Stimulated activated CD8-positive, alpha-beta memory T cell treated with anti-CD3 and anti-CD28 coated beads, Interleukin-4, amount 100 ng/mL, for 24 hours (primary cell): Measurements from ENCODE around the gene PHOSPHO2.

Source experiments
- DNase-seq: peaks from one replicate; pipeline ENCODE4 v3.0.0-alpha.2; 2020; ENCODE audit warnings: low read depth

Gene PHOSPHO2

DNA sequence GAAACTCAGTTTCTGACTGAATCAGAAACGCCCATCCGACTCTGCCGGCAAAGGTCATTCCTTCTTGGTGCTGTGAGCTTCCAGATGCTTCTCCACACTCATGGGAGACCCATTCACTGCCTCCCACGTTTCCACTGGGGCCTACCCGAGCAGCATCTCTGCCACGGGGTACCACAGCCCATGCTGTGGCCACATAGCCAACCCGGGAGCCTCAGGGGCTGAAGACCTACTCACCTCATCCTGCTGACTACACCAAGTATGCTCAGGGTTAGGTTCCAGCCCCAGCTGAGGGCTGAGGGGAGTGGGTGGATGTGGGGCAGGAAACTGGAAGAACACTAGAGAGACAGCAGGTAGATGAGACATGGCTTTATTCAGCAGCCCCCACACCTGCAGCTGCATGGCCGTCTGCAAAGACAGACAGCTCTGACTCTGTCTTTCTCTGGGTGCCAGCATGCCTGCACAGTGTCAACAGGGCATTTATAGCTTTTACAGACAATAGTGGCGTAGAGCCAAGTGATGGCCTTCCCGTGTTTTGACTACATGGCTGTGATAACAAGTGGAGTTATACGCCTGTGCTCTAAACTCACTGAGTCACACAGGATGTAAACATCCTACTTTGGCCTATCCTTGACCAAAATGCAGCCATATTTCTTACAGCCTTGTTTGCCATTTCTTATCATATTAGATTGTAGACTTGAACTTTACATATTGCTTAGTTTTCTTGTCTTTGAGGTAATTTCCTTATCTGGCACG is 22.8 kb downstream of the PHOSPHO2 start:
- DNase-seq, result no peak

DNA sequence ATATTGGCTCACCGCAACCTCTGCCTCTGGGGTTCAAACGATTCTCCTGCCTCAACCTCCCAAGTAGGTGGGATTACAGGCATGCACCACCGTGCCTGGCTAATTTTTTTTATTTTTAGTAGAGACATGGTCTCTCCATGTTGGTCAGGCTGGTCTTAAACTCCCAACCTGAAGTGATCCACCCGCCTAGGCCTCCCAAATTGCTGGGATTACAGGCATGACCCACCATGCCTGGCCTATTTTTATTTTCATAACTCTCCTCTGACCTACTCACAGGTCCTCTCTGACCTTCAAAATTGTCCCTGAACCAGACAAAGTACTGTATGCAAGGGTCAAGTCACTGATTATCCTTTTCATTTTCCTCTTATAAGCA is 23.4 kb downstream of the PHOSPHO2 start:
- no peak for DNase-seq

DNA sequence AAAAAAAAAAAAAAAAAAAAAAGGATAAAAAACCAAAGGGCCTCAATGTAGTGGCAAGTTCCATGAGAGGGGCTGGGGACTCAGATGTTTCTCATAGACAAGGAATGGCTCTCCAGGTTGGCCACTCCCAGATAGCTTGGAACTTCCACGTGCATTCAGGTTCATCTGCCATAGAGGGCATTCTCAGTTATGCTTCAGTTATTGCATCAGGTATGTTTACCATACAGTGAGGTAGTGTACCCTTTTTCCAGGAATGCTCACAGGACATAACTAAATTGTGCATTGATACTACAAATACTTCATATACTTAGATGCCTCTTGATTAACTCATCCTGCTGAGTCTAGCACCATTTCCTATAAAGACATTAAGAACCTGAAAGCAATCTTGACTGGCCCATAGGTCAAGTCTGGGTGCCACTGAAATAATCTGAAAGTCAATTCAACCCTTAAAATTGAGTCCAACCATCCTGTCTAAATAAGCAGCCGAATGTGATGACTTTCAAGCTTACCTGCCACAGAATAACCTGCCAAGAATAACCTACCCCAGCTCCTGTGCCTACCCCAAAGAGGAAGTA is 24.7 kb downstream of the PHOSPHO2 start:
- no peak for DNase-seq

DNA sequence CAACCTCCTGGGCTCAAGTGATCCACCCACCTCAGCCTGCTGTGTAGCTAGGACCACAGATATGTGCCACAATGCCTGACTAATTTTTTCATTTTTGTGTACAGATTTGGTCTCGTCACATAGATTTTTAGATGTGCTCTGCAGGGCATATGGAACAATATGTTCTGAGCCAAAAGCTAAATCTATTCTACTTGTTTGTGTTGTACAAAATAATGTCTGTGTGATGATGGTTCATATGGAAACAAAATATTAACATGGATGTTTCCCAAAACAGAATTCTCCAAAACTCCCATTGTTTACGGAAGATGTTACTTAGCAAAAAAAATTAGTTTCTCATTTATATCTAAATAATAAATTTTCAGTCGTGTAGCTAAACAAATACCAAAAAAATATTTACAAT is 26.7 kb downstream of the PHOSPHO2 start:
- DNase-seq, result no peak

DNA sequence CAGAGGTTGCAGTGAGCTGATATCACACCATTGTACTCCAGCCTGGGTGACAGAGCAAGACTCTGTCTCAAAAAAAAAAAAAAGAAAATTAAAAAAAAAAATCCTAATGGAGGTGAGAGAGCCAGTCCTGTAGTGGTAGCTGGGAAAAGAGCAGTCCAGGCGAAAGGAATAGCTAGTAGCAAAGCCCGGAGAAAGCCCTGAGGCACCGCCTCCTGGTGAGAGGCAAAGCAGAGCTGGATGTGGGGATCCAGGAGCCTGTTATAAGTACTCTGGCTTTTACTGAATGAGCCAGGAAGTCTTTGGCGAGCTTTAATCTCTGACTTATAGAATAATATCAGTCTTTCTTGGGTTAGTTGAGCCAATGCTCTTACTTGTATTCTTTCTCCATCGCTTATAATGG is 32.8 kb downstream of the PHOSPHO2 start:
- DNase-seq, result no peak

DNA sequence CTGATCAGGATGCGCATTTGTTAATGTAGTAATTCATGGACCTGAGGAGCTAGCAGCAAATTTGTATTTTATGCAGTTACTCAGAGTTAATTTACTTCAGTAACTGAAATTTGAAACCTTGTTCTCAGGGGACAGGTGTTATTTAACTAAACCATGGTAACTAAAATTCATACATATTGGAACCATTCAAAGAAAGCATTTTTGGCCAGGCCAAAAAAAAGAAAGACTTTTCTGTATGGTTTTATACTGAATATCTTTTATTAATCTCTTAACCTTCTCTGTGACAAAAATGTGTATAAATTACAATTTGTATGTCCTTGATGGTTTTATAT is 35.0 kb downstream of the PHOSPHO2 start:
- DNase-seq, result no peak

DNA sequence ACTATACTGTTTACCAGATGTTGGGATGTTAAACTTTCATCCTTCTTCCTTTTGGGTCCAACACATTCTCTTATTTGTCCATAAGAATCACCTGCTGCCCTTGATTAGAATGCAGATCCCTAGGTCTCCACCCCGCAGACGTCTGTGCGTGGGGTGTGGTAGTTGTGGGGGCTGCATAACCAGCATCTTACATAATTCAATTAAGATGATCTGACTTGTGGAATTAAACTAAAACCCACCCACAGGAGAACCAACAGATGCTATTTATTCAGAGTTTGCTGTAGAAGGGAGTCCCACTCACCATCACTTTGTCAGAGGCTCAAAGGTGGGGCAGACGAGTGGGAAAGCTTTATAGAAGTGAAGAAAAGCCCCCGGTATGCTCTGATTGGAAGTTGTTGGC is 37.8 kb downstream of the PHOSPHO2 start:
- no peak for DNase-seq

DNA sequence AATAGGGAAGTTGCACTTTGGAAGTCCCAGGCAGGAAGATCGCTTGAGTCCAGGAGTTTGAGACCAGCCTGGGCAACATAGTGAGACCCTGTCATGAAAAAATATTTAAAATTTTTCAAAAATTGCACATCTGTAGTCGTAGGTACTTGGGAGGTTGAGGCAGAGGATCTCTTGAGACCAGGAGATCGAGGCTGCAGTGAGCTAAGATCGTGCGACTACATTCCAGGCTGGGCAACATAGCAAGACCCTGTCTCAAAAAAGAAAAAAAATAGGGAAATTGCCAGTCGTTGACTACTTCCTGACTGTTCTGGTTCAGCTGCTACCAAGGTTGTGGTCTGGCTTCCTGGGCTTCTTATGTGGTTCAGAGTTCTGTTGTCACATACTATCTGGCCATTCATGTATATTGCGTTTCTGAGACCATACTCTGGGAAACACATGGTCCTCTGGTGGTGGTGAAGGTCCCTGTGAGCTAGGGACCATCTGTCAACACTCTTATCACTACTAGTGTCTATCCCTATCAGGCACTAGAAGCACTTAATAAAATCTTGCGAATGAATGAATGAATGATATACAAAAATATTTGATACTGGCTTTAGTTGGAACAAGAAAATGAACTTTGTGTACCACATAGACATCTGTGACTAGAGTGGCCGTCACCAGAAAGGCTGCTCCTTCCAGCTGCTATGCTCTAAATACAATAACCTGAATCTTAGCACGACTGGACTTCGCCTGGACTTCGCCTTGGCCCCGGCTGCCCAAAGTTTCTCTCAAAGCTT is 38.5 kb downstream of the PHOSPHO2 start:
- no peak for DNase-seq

DNA sequence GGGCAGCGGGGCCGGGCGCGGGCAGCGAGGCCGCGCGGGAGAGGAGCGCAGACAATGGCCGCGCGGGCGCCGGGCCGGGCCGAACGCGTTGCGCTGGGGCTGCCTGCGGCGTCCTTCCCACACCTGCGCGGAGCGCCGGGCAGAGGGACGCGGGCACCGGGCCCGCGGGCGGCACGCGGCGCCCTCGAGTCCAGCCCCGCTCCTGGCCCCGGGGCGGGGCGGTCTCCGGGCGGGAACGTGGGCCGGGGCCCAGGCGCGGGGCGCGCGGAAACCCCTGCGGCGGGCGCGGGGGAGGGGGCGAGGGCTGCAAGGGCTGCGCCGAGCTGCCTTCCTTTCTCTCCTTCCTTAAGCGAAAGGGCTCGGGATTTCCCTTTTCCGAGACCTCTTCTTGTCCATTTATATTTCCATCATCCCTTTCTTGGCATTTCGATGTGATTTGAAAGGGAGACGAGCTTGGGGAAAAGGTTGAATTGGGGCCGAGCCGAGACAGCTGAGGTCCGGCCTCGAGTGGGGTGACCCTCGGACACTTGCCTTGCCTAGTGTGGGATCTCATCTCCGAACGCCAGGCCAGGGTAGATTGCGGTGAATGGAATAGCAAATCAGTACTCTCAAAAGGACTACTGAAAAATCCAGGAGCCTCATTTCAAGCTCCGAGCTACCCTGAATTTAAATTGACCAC is 40.0 kb downstream of the PHOSPHO2 start:
- DNase-seq, result no peak

DNA sequence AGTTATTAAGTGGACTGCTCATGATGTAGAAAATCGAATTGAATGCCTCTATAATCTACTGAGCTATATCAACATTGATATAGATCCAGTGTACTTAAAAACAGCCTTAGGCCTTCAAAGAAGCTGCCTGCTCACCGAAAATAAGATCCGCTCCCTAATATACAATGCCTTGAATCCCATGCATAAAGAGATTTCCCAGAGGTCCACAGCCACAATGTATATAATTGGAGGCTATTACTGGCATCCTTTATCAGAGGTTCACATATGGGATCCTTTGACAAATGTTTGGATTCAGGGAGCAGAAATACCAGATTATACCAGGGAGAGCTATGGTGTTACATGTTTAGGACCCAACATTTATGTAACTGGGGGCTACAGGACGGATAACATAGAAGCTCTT is 41.4 kb downstream of the PHOSPHO2 start:
- DNase-seq, result no peak

DNA sequence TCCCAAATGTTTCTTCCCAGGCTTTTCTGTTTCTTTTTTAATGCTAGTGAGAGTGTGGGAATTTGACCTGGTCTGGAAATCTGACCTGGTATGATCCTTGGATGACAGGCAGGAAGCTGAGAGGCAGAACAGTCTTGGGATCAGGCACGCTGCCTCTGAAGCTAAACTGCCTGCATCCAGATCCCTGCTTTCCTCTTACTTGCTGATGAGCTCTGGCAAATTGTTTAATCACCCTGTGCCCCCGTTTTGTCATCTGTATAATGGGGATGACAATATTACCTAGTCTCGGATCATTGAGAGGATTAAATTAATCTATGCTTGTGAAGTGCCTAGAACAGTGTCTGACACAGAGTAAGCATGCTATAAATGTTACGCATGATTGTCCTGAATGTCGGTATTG is 42.6 kb downstream of the PHOSPHO2 start:
- DNase-seq, result no peak

DNA sequence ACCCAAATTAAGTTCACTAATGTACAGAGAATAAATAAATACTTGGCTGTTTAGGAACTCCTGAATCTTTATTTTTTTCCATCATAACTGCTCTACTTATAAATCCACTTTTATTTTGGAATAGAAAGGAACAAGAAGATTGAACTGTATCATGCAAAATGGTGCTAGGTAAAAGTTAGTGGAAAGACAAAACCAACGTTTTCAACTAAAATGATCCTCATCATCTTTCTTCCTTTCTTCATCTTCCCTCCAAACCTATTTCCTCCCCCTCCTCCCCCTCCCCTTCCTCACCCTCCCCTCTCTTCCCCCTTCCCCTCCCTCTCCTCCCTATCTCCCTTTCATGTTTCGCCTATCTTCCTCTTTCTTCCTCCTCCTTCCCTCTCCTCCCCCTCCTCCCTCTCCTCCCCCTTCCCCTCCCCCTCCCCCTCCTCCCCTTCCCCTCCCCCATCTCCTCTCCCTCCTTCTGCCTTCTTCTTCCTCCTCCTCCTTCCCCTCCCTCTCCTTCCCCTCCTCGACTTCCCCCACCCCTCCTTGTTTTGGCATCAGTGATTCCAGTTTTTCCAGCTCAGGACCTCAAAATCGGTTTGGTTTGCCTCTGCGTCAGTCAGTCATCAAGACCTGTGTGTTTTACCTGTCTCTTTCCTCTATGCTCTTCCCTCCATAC is 44.4 kb downstream of the PHOSPHO2 start:
- no peak for DNase-seq

DNA sequence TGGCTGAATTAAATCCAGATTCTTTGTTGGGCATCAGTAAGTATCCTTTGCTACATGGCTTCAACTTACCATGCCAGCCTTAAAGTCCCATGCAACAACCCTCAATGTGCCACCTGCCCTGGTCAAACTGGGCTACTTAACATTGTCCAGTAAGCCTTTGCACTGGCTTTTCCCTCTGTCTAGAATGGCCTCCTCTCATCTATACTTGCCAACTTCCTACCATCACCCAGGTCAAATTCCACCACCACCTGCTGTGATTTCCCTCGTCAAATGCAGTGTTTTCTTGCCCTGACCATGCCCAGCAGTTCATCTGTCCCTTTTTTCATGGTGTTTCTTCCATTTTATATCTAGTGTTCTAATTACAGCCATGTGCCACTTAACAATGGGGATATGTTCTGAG is 45.1 kb downstream of the PHOSPHO2 start:
- DNase-seq, result no peak

DNA sequence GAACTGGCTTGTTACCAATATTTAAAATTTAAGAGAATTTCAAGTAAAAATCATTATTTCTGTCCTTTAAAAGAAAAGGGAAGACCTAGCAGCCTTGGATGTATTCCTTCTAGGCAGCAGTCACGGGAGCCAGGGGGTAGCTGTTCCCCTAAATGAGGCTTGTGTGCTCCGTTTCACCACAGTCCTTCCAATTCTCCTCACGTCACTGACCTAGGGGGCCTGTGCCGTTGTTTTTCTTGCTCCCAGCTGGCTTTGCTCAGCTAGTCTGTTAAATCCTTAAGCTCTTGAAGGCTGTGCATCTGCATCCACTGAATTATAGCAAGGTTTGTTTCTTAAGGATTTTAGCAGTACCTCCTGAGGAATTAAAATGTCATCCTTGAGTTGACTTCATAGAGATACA is 49.3 kb downstream of the PHOSPHO2 start:
- no peak for DNase-seq

DNA sequence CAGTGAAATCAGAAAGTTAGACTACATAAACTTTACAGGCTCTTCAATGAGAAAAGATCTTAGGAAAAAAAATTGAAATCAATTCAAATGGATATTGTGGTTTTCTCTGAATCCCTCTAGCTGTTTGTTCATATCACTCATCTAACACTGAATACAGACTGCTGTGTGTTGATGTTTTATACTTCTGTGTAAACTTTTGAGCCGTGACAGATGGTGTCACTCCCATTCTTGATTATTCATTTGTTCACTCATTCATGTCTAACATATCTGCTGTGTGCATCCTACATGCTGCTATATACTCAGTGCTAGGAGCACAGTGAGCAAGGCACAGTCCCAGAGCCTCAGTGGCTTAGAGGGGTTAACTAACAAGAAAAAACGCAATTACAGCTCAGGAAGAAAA is 52.0 kb downstream of the PHOSPHO2 start:
- no peak for DNase-seq

DNA sequence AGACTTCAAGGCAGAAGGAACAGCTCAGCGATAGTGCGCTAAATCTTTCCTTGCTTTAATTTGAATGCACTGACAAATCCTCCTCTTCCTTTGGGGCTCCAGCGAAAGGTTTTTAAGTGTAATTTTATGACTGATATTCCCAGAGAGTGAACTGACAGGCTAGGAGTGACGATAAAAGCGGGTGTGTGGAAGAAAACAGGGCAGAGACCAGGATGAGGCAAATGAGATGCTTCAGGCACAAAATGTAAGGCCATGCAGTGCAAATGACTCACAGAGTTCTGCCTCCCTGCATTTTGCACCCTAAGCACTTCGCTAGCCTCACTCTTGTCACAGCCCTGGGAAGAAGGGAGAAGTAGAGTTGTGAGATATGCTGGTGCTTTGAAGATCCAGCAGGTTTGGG is 54.0 kb downstream of the PHOSPHO2 start:
- DNase-seq, result no peak
